NCI-H1436 treated with DMSO at 0.1 percent for 48 hours (cell line): ENCODE measurements around the gene PLPP1.

ENCODE experiments used
- DNase-seq: peaks from one replicate; lab custom pipeline; 2025; lab: John Stamatoyannopoulos, UW

Gene PLPP1

GRCh38 chr5:55534436-55535198 lies at the start of gene PLPP1:
Gene PLPP1, minus strand, starts transcription at chr5:55534964. Its CDS starts 335 bp downstream, at chr5:55534629.
- DNase-seq: peak; percentile 25

- no peak for DNase-seq
Measured at GRCh38 chr5:55583578-55583977, 48.8 kb upstream of the PLPP1 start.

- no peak for DNase-seq
Measured at GRCh38 chr5:55582256-55582655, 47.5 kb upstream of the PLPP1 start.

- no peak for DNase-seq
Measured at GRCh38 chr5:55580042-55580441, 45.3 kb upstream of the PLPP1 start.

- DNase-seq: no peak
Measured at GRCh38 chr5:55578771-55579170, 44.0 kb upstream of the PLPP1 start.

- no peak for DNase-seq
Measured at GRCh38 chr5:55577353-55578060, 42.7 kb upstream of the PLPP1 start.

GRCh38 chr5:55576661-55577060 lies 41.9 kb upstream of the PLPP1 start:
- no peak for DNase-seq

GRCh38 chr5:55575815-55576583 lies 41.2 kb upstream of the PLPP1 start:
- no peak for DNase-seq

- no peak for DNase-seq
Measured at GRCh38 chr5:55572600-55572999, 37.8 kb upstream of the PLPP1 start.

- DNase-seq: no peak
Measured at GRCh38 chr5:55572020-55572419, 37.3 kb upstream of the PLPP1 start.

- no peak for DNase-seq
Measured at GRCh38 chr5:55570570-55570969, 35.8 kb upstream of the PLPP1 start.

GRCh38 chr5:55570026-55570425 lies 35.3 kb upstream of the PLPP1 start:
- no peak for DNase-seq

GRCh38 chr5:55569513-55569865 lies 34.7 kb upstream of the PLPP1 start:
- DNase-seq: no peak

- DNase-seq: no peak
Measured at GRCh38 chr5:55568654-55569512, 34.1 kb upstream of the PLPP1 start.

- no peak for DNase-seq
Measured at GRCh38 chr5:55564721-55565120, 30.0 kb upstream of the PLPP1 start.

- no peak for DNase-seq
Measured at GRCh38 chr5:55558484-55558883, 23.7 kb upstream of the PLPP1 start.

- no peak for DNase-seq
Measured at GRCh38 chr5:55557123-55557522, 22.4 kb upstream of the PLPP1 start.

GRCh38 chr5:55554585-55555202 lies 19.9 kb upstream of the PLPP1 start:
- no peak for DNase-seq

- no peak for DNase-seq
Measured at GRCh38 chr5:55551904-55552303, 17.1 kb upstream of the PLPP1 start.

GRCh38 chr5:55551358-55551757 lies 16.6 kb upstream of the PLPP1 start:
- no peak for DNase-seq

GRCh38 chr5:55547781-55548180 lies 13.0 kb upstream of the PLPP1 start:
- DNase-seq: no peak
